T-helper 2 cell (primary cell): ENCODE data around the gene EMX1.

ENCODE experiments used
- DNase-seq, 5 experiments: peaks; one replicate each; pipeline versions ENCODE4 v3.0.0 to v3.0.0-alpha.2; 2012 to 2022
- total RNA-seq, 2 donors: gene quantifications; one replicate each; lab custom pipeline; 2026; lab: John Stamatoyannopoulos, UW

EMX1 gene
- total RNA-seq: 0 to 0.07 reads per million in 2 donors

DNA sequence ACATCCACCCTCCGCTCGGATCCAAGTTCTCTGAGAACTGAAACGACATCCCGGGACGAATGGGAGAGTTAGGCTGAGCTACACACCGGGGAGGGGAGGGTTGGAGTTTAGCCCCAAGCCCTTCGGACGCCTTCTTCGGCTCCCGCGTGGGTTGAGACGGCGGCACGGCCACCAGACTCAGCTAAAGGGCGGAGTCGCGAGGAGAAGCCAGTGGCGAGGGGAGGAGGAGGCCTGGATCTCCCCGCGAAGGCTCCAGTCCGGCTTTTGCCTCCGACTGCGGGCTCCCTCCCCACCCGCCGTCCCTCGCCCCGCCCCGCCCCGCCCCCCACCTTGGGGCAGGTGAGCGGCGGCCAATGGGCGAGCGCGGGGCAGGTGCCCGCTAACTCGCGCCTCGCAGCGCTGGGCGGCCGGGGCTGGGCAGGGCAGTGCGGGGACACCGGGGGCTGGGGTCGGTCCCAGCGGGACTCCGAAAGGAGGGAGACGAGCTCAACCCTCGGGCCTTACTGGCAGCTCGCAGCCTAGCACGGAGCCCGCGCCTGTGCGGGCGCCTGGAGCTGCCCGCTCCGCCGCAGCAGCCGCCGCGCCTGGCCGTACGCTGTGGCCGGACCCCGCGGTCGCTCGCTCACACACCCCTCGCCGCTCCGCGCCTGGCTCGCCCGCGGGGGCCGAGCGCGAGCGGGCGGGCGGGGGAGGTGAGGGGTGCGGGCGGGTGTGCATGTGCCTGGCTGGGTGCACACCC is at the start of gene EMX1:
TSS of gene EMX1 (plus strand) at position 382 of the 739 bp plus-strand sequence. CDS start at position 716, 334 bp downstream.
- DNase-seq: peak in 3 of 5 experiments; percentile 28 to 48 (median 31)

DNA sequence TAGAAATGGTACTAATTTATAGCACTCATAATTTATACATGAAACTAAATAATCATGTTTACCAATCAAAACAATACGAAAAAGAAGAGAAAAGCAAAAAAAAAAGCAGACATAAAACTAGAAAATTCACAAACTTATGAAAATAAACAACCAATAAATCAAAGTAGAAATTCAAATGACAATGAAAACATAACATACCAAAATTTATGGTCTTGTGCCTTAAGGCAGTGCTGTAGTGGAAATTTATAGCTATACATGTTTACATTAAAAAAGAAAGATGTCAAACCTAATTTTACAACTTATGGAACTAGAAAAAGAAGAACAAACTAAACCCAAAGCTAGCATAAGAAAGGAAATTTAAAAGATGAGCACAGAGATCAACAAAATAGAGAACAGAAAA is 46.3 kb upstream of the EMX1 start:
- DNase-seq: no peak

DNA sequence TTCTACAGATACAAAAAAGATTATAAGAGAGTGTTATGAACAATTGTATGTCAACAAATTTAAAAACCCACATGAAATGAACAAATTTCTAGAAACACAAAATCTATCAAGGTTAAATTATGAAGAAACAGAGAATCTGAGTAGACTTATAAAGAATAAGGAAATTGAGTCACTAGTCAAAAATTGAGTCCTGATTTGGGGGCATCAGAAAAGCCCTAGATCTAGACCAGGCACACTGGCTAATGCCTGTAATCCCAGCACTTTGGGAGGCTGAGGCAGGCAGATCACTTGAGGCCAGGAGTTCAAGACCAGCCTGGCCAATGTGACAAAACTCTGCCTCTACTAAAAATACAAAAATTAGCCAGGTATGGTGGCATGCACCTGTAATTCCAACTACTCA is 45.4 kb upstream of the EMX1 start:
- no peak for DNase-seq

DNA sequence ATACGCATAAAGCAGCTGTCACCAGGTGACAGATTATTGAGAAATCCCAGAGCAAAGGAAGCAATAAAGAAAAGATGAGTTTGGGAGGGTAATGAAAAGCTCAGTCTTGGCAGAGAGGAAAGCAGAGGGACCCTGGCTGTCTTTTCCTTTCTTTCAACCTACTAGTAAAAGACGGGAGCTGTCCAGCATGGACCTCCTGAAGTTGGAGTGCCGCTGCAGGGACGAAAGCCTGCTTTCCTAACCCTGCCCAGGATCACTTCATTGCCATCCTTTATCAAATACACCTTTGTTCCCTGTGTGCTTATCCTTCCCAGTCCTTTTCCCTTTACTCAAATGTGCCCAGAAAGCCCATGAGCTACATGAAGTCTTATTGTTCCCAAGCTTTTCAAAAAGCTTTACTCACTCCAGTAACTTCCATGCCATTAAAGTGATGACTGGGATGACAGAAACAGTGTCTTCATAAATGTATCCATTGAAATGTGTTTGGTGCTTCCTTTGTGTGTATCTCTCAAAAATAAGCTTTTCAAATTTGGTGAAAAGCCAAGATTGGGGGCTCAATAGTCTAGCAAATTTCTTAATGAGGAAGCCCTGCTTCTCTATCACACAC is 33.9 kb upstream of the EMX1 start:
- DNase-seq: peak in 1 of 5 experiments; percentile 13

- no peak for DNase-seq
These were observed 30.8 kb upstream of the EMX1 start for GRCh38 chr2:72886505-72887031.

GRCh38 chr2:72887032-72887739 is 30.1 kb upstream of the EMX1 start, which contains the start of gene SPR:
Gene SPR (plus strand): TSS chr2:72887408. CDS start chr2:72887433, 25 bp downstream.
- DNase-seq: peak in 4 of 5 experiments; percentile 15 to 57 (median 30)

- peak in 4 of 5 experiments; percentile 8 to 37 (median 24) for DNase-seq
These were observed 29.4 kb upstream of the EMX1 start for GRCh38 chr2:72887740-72888437.

GRCh38 chr2:72888438-72889202 is 28.7 kb upstream of the EMX1 start:
- DNase-seq: no peak

DNA sequence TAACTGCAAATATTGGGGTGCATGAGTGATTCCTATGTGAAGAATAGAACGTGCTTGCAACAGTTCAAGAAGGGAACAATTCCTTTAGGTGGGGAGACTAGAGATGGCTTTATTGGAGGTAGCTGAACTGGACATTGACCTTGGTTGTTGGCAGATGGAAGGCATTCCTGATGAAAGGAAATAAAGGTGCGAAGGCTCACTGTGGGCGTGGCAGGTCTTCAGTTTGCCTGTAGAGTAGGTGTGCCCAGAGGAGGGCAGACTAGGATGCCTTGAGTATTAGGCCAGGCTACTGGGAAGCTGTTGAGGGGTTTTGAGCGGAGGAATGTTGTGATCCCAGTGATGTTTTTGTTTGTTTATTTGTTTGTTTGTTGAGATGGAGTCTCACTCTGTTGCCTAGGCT is 27.3 kb upstream of the EMX1 start:
- no peak for DNase-seq

DNA sequence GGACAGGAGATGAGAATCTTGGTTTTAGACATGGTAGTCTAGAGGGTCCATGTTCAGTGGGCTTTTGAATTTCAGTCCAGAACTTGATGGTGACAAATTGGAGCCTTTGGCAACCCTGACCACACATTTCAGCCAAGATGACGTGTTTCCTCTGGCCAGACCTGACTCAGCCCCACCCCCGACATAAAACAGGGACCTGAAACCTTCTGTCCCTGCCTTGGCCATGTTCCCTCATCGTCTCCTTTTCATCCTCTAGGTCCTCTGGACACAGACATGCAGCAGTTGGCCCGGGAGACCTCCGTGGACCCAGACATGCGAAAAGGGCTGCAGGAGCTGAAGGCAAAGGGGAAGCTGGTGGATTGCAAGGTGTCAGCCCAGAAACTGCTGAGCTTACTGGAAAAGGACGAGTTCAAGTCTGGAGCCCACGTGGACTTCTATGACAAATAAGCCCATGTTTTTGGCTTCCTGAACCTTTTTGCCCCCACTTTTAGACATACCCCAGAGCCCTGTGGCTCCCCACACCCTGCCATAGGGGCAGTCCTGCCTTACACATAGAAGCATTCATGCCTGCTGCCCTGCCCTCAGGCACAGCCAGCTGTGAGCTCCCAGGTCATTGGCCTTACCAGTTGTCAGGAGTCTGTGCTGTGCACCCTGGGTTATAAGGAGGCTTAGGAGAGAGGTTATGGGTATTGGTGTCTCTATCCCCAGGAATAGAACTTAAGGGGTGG is 26.1 kb upstream of the EMX1 start:
- DNase-seq: no peak

DNA sequence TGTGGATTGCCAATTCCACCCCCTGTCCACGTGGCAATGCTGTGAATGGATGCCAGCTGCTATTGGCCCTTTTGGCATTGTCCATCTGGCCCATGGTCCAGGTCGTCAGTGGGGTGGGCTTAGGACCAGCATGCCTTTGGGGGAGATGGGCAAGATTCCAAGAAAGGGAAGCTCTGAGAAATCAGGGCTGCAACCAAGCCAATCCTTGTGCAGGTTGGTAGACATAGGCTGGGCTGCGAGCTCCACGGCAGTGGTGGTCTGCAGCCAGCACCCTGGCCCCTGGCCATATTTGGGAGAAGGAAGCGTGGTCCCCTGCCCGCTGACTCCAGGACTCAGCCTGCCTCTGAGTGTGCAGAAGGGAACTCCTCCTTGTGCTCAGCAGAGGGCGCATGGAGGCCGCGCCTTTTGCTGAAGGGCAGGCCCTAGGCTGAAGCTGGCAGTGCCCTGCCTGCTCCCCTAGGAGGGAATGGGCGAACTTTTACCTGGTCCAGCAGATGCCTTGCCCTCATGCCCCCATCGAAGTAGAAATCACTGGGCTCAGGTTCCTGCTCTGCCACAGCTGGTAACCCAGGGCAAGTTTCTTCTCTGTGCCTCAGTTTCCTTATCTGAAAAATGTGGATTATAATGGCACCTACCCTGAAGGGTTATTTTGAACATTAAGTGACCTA is 24.7 kb upstream of the EMX1 start:
- peak in 3 of 5 experiments; percentile 15 to 69 (median 39) for DNase-seq

DNA sequence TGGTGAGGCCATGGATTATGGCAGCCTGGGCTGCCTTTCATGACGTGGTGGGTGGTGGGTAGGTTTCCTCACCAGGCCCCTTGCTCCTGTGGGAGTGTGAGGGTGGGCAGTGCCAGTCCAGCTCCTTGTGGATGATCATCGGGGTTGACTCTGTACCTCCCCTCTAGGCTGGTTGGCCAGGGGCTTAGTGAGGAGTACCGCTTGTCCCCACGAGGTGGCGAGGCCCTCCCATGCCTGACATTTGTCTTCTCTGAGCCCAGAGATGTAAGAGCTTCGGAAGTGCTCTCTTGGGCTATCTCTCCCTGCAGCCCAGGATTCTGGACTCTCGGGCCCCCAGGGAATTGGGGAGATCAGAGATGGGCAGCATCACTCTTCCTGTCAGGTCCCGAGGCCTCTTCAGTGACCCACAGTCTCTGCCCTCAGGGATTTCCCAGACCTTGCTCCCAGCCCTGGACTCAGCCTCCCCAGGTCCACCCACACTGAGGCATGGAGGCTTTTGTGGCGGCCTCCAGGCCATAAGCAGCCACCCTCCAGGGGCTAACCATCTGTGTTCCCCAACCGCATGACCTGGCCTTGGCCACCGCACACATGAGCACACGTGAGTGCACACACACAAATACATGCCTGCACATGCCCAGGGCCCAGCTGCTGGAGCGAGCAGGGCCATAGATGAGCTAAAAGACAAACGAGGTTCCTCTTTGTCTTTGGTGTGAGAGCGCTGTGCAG is 23.6 kb upstream of the EMX1 start:
- peak in 1 of 5 experiments; percentile 54 for DNase-seq

GRCh38 chr2:72894514-72894913 is 22.8 kb upstream of the EMX1 start:
- no peak for DNase-seq

DNA sequence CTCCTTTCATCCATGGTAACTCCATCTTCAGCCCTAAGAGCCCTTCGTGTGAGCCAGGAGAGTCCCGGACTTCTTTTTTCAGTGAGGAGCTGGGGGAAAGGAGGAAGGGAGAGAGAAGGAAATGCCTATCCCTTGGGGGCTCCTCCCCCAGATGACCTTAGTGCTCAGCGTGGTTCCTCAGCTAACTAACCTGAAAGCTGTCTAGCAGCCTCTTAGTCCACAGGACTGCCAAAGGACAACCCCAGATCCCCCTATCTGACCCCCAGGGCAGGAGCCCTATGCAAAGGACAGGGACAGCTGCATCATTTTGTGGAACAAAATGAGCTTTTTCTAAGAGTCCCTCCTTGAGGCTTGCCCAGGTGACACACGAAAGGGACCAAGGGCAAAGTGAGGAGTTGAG is 22.2 kb upstream of the EMX1 start:
- no peak for DNase-seq

DNA sequence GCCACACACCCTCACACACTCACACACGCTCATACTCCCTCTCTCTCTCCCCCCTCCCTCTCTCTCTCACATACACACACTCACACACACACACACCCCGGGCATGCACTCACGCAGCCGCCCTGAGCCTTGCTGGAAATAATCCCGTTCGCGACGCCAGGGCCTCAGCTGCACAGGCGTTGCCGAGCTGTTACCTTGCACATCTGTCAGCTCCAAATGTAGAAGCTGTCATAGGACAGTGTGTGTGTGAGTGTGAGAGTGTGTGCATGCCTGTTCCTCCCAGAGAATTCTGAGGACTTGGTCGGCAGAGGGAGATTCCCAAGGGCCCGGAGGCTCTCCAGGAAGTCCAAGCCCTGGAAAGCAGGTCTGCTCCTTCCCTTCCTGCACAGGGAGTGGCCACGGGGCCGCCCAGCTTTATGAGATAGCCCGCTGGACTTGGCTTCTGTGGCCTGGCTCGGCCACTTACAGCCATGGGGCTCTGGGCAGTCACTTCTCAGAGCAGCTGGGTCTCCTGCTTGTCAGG is 21.5 kb upstream of the EMX1 start:
- no peak for DNase-seq

DNA sequence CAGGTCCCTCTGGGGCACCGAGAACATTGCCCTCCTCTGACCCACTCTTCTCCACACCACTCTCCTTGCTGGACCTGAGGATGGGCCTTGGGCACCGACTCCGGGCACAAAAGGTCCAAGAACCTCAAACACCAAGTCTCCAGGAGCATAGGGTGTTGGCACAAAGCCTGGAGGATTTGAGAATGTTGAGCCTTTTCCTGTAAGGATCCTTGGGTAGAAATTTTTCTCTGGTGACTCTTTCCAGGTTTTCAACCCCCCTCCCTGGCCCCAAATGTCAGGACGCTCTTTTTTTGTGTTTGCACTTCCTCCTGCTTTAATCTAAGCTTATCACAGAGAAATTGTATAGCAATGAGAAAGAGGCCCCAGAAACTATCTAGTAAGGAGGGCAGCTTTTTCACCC is 20.9 kb upstream of the EMX1 start:
- DNase-seq: no peak

DNA sequence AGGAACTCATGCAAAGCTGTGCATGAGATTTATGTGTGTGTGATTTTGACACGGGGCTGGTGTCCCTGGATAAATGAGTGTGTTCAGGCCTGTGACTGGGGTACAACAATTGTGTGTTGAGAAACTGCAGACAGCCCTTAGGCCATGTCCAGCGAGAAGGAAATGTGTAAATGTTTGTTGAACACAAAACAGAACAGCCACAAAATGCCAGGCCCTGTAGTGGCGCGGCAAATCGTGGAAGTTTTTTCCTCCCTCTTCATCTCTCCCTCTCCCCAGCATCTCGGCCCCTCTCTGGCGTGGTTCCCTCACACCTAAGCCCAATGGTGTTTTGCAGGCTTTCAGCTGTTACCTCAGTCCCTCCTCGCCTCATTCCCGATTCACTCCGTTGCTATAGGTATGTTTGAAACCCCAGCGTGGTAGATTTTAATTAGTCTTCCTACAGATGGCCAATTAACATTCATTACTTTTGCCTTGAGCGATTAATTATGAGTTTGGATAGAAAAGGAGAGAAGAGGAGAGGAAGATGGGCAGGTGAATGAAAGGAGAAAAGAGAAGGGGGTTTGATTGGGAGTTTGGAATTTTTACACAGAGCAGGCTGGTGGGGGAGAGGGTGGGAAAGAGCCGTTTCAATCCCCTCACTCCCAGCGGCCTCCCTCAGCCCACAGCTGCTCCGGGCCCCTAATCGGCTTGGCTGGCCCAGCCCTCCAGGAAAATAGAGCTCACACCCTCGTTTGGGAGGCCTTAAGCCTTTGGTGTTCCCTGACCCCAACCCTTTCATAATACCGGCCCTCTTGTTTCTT is 19.3 kb upstream of the EMX1 start:
- no peak for DNase-seq

DNA sequence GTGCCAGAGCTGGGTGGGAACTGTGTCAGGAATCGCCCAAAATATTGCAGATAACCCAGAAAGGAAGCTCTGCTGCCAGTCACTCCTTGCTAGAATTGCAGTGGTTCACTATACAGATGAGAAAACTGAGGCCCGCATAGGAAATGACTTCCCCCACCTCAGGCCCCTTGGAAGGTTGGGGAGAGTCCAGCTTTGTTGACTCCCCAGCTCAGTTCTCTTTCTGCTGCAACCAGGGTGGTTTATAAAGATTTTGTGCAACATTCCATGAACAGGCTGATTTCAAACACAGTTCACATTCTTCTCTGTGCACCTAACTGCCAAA is 18.8 kb upstream of the EMX1 start:
- no peak for DNase-seq
